Lung (tissue), 12 donors: ENCODE data around the gene NRG3. TPM values are rescaled to one million over a fixed set of nuclear protein-coding genes. Genes with fewer than 3 reads are reported as not detected.

ENCODE experiments used
- ATAC-seq: fragments of 200-7000 bp; cut with Tn5 transposase; one replicate; pipeline ENCODE4 v1.9.1; 2020; ENCODE audit warnings: moderate number of reproducible peaks; ENCODE audit not compliant: insufficient read depth, low FRiP score
- DNase-seq, 3 donors: peaks; one replicate each; pipeline ENCODE4 v3.0.0-alpha.2; 2013 to 2017
- H3K27ac ChIP-seq, 2 donors: one replicate each; pipeline ENCODE4 v1.5.1; 2013; ENCODE audit warnings: mild to moderate bottlenecking in 2 of 2, moderate library complexity in 2 of 2, control low read depth in 1 of 2, inconsistent platforms in 1 of 2, low read depth in 1 of 2, low read length in 1 of 2
- H3K27me3 ChIP-seq, 3 donors: one replicate each; pipeline ENCODE4 v1.5.1; 2013; ENCODE audit warnings: low read length in 2 of 3; ENCODE audit not compliant: control insufficient read depth in 3 of 3, insufficient read depth in 3 of 3
- H3K36me3 ChIP-seq, 4 donors: one replicate each; pipeline ENCODE4 v1.5.1; 2013; ENCODE audit warnings: low read length in 4 of 4, mild to moderate bottlenecking in 1 of 4, moderate library complexity in 1 of 4; ENCODE audit not compliant: control insufficient read depth in 4 of 4, insufficient read depth in 4 of 4
- H3K4me1 ChIP-seq, 5 donors: one replicate each; pipeline ENCODE4 v1.5.1; 2013; ENCODE audit warnings: low read length in 5 of 5, mild to moderate bottlenecking in 2 of 5, moderate library complexity in 1 of 5; ENCODE audit not compliant: control insufficient read depth in 5 of 5, insufficient read depth in 5 of 5
- H3K4me3 ChIP-seq: one replicate; pipeline ENCODE4 v1.5.1; 2013; ENCODE audit warnings: mild to moderate bottlenecking, control low read depth, moderate library complexity
- H3K9ac ChIP-seq, 2 donors: one replicate each; pipeline ENCODE4 v1.5.1; 2013; ENCODE audit warnings: low read length in 2 of 2, control low read depth in 1 of 2; ENCODE audit not compliant: insufficient read depth in 1 of 2
- H3K9me3 ChIP-seq, 4 donors: one replicate each; pipeline ENCODE4 v1.5.1; 2013; ENCODE audit warnings: low read length in 3 of 4, mild to moderate bottlenecking in 1 of 4, moderate library complexity in 1 of 4; ENCODE audit not compliant: control insufficient read depth in 4 of 4, insufficient read depth in 3 of 4
- CTCF ChIP-seq: IDR thresholded peaks from 2 replicates; pipeline ENCODE4 v1.5.1; 2012; ENCODE audit warnings: mild to moderate bottlenecking; ENCODE audit errors: control extremely low read depth, extremely low read depth
- WGBS, 2 donors: extraction: QIAGEN DNeasy Blood & Tissue Kit; methylation state at CpG; one replicate each; pipeline ENCODE4 v1.1.7; 2013; 5-methylcytosine and 5-hydroxymethylcytosine counted together
- polyA plus RNA-seq, 2 donors: library from polyadenylated mRNA; stranded (reverse); fragments of 200-250 nt; gene quantifications; one replicate each; pipeline ENCODE4 v1.2.1, GENCODE V29; 2013
- total RNA-seq, 2 donors: library from RNA; depleted of rRNA in 1 of 2; stranded (reverse); fragments of >200 nt in 1 of 2; gene quantifications; one replicate each; pipeline ENCODE4 v1.2.1, GENCODE V29; 2014 to 2021
- donor health status: control.
- donor health status: control.
- donor health status: Bipolar disorder and iron deficiency.
- donor health status: healthy.
- donor health status: DM: yes; HTN: yes; CAD: no.

The NRG3 gene
- total and polyA plus RNA-seq, 4 donors: 0.49 to 2.0 (median 0.84) TPM

DNA sequence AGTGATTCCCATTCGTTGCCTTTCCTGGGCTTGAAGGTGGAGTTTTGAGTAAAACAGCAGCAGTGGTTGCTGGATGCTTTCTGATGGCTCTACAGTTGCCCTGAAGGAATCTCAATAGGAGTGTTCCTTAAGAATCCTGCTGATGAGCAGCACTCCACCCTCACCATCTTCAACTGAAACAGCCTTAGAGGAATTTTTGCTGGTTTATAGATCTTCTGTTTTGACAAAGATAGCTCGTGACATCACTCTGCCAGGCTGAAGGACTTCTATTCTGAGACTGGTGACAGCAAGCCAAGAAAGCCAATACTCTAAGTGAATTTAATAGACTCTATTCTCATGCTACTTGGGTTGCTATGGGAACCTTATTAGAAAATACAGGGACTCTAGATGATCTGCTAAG, 1014.7 kb downstream of the NRG3 start:
- DNase-seq (no peak), ATAC-seq (no peak)
- no peak overlapping the region for H3K27ac ChIP-seq
- H3K4me3 ChIP-seq: no peak overlapping the region
- no peak overlapping the region for H3K9ac ChIP-seq
- no peaks in the 10 kb centered on the region for H3K27me3 ChIP-seq
- TF ChIP-seq CTCF: no peak
- H3K4me1 ChIP-seq: peaks cover 0 to 18% (median 0%) of the 10 kb centered on the region in 5 donors
- WGBS, 2 donors: 71 to 79% methylated on average over 2 of the region's 2 CpGs
- H3K36me3 ChIP-seq: no peaks in the 10 kb centered on the region
- no peaks in the 10 kb centered on the region for H3K9me3 ChIP-seq

DNA sequence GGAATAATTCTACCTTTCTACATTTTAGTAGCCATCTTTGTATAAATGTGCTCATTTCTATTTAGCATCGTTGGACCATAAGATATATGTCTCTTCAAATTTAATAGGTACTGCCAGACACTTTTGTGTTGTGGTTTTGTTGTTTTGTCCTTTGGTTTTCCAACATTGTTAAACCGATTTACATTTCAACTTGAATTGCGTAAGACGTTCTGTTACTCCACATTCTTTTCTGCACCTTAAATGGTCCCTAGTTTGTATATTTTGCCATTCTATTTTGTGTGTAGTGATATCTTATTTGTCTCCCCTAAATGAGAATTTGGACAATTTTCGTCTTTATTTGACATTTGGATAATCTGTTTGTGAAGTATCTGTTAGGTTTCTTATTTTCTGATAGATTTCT, 1015.6 kb downstream of the NRG3 start:
- WGBS, 2 donors: 87 to 89% methylated on average over 5 of the region's 5 CpGs
- no peak for ATAC-seq
- no peak for TF ChIP-seq CTCF

DNA sequence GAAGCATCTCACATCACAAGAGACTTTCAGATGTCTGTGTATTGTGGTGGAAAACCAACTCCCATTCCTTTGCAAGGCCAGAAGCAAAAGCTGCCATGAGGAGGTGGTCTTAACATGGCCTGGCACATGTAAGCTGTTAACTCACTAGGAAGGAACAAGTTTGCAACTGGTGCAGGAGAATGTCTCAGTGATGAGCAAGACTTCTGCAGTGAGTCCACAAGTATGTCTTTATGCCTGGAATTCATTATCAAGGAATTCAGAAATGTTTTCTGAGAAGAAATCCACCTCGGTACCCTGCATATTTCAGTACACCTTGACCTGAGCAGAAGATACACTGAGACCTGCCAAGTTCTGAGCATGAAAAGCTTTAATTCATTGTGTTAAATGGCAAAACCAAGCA, 1033.1 kb downstream of the NRG3 start:
- Histone ChIP-seq H3K4me1 (no peaks in the 10 kb centered on the region), H3K4me3 (no peak overlapping the region), H3K9ac (no peak overlapping the region), H3K36me3 (no peaks in the 10 kb centered on the region), H3K27ac (no peak overlapping the region), H3K9me3 (peaks cover 0 to 1% (median 0%) of the 10 kb centered on the region in 4 donors), H3K27me3 (no peaks in the 10 kb centered on the region)
- DNase-seq: no peak
- no peak for ATAC-seq
- 92 to 95% methylated on average over 1 of the region's 1 CpG for WGBS, 2 donors
- TF ChIP-seq CTCF: no peak

More for the DNA sequence above, 1015.6 kb downstream of the NRG3 start:
- no peak for DNase-seq
- Histone ChIP-seq H3K27ac (no peak overlapping the region), H3K9ac (no peak overlapping the region), H3K4me1 (peaks cover 0 to 18% (median 0%) of the 10 kb centered on the region in 5 donors), H3K9me3 (no peaks in the 10 kb centered on the region), H3K27me3 (no peaks in the 10 kb centered on the region), H3K4me3 (no peak overlapping the region), H3K36me3 (no peaks in the 10 kb centered on the region)

DNA sequence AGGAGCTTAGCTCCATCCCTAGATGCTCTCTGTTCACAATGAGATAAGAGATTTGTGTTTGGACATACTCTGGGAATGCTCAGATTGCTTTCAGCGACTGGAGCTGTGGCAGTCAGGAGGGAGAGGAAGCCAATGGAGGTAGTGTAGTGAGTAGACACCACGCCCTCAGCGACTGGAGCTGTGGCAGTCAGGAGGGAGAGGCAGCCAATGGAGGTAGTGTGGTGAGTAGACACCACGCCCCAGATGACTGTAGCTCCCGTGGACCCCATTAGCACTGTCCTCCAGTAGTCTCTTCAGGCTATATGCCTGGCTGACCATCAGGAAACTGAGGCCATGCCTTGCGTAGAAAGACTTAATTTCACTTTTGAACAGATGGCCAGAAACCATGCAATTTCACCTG, 1033.8 kb downstream of the NRG3 start:
- no peak for DNase-seq
- Histone ChIP-seq H3K27me3 (no peaks in the 10 kb centered on the region), H3K9ac (no peak overlapping the region), H3K4me1 (no peaks in the 10 kb centered on the region), H3K4me3 (no peak overlapping the region), H3K9me3 (no peaks in the 10 kb centered on the region), H3K27ac (no peak overlapping the region), H3K36me3 (no peaks in the 10 kb centered on the region)
- ATAC-seq: no peak
- no peak for TF ChIP-seq CTCF
- 82 to 89% methylated on average over 6 of the region's 6 CpGs for WGBS, 2 donors
